DMS 273 treated with DMSO at 0.1 percent for 48 hours (cell line): Measurements from ENCODE around the gene TUFT1.

ENCODE experiments used
- DNase-seq: peaks from one replicate; lab custom pipeline; 2025; lab: John Stamatoyannopoulos, UW

Gene TUFT1, protein sequence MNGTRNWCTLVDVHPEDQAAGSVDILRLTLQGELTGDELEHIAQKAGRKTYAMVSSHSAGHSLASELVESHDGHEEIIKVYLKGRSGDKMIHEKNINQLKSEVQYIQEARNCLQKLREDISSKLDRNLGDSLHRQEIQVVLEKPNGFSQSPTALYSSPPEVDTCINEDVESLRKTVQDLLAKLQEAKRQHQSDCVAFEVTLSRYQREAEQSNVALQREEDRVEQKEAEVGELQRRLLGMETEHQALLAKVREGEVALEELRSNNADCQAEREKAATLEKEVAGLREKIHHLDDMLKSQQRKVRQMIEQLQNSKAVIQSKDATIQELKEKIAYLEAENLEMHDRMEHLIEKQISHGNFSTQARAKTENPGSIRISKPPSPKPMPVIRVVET

GRCh38 chr1:151540021-151540981 is at the start of gene TUFT1:
TSS of gene TUFT1 (plus strand) at chr1:151540309. CDS start at chr1:151540367, 58 bp downstream.
- peak; percentile 82 for DNase-seq

GRCh38 chr1:151491641-151492040 is 48.5 kb upstream of the TUFT1 start:
- no peak for DNase-seq

DNA sequence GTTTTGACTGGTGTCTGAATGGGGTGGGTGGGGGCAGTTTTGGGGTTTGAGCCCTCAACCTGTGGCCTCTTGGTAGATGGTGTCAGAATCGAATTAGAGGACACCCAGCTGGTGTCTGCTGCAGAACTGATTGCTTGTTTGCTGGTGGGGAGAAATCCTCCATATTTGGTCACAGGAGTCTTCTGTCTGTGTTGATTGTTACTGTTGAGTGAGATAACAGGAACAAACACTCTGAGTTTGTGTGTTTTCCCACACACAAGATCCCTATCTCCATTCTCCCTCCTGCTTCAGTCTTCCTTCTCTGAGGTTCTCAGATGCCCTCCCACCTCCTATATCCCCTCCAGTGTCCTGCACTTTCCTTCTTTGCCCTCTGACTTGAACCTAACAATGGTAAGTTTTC is 48.0 kb upstream of the TUFT1 start:
- DNase-seq, result no peak

GRCh38 chr1:151493042-151493441 is 47.1 kb upstream of the TUFT1 start:
- no peak for DNase-seq

GRCh38 chr1:151494741-151495281 is 45.3 kb upstream of the TUFT1 start:
- DNase-seq, result peak; percentile 28

GRCh38 chr1:151495316-151495715 is 44.8 kb upstream of the TUFT1 start:
- no peak for DNase-seq

- DNase-seq, result no peak
Observed at GRCh38 chr1:151499365-151499764, 40.7 kb upstream of the TUFT1 start.

DNA sequence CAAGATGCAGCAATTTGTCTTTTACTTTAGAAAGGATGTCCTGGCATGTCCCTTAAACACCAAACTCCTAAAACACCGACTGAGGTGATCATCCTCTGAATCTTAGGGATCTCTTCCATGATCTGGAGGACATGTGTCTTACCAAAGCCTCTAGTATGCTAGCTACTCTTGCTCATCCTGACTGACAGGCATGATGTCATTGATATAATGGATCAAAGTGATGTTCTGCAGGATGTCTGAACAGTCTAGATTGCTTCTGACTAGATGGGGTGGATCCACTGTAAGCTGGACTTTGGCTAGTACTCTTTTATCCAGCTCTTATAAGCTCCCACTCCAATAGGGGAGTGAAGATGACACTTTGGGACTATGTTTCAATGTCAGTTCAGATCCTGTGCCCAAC is 40.2 kb upstream of the TUFT1 start:
- DNase-seq, result no peak

GRCh38 chr1:151501474-151501873 is 38.6 kb upstream of the TUFT1 start:
- no peak for DNase-seq

GRCh38 chr1:151502035-151502700 is 37.9 kb upstream of the TUFT1 start:
- DNase-seq, result no peak

- DNase-seq, result no peak
Observed at GRCh38 chr1:151502859-151503780, 37.0 kb upstream of the TUFT1 start.

DNA sequence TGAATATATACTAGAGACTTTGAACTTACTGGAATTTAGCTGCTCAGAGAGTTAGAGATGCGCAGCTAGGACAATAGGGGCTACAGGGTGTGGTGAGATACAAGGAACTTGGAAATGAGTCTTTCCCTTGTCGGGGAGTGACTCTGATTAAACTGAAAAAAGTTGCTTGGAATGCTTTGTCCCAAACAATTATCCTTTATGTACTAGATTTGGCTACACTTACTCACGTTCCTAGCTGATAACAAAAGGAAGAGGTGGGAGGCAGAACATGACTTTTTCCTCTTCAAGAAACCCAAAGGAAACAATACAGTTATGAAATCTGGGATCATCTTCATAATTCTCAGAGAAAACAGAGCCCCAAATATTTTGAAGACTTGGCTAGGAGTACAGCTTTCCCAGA is 35.9 kb upstream of the TUFT1 start:
- no peak for DNase-seq

DNA sequence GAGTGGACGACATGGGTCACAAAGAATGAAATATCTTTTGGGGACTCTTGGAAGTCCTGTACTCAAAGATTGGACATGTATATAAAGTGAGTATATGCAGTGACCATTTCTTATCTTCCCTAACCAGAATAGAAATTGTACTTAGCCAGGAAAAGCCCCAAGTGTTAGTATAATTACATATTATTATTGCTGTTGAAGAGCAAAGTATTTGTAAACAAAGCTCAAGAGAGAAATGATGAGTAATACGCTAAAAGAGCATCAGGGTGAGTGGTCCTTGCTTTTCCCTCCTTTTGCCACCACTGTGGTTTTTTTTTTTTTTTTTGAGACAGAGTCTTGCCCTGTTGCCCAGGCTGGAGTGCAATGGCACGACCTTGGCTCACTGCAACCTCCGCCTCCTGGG is 35.4 kb upstream of the TUFT1 start:
- no peak for DNase-seq

GRCh38 chr1:151508833-151509232 is 31.3 kb upstream of the TUFT1 start:
- no peak for DNase-seq

GRCh38 chr1:151509350-151510019 is 30.6 kb upstream of the TUFT1 start:
- no peak for DNase-seq

GRCh38 chr1:151510020-151510405 is 30.1 kb upstream of the TUFT1 start:
- no peak for DNase-seq

- no peak for DNase-seq
Observed at GRCh38 chr1:151510614-151510956, 29.5 kb upstream of the TUFT1 start.

DNA sequence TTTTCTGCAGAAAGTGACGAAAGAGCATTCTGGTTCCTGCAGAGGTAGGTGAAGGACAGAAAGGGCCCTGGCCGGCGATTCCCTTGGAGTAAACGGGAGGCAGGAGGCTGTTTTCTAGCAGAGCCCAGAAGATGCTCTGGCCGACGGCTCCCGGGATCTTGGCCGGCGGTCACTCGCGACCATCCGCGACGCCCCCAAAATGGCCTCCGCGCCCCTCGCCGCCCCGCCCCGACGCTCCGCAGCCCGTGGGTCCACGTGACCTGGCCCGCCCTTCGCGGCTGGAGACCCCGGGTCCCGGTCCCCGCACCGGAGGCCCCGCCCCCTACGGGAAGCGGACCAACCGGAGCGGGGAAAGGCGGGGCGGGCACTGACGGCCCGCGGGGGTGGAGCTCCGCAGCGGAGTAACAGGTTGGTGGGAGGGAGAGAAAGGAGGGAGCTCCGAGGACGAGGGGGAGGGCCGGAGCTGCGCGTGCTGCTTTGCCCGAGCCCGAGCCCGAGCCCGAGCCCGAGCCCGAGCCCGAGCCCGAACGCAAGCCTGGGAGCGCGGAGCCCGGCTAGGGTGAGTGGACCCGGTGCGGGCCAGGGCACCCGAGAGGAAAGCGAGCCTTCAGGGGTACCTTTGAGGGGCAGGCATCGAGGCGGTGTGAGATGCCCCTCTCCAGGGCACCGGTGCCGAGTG is 29.0 kb upstream of the TUFT1 start, which contains the start of gene CGN:
Gene CGN, plus strand, starts transcription at position 431 of the 679 bp plus-strand sequence. CDS start 7,133 bp downstream, outside the sequence.
- peak; percentile 89 for DNase-seq

- DNase-seq, result peak; percentile 17
Observed at GRCh38 chr1:151511636-151512215, 28.4 kb upstream of the TUFT1 start.
